GM12865 (cell line): Measurements from ENCODE around the gene TSPO.
"Not testable (repeated sequence)": the region's sequence is repeated elsewhere in the genome, so short reads cannot be mapped to it uniquely, and the experiment has no call there.

Source experiments
- DNase-seq: peaks from one replicate; pipeline ENCODE4 v3.0.0; 2010; ENCODE audit warnings: low read depth
- H3K4me3 ChIP-seq: 2 replicates; pipeline ENCODE4 v1.5.1; 2011; ENCODE audit warnings: mild to moderate bottlenecking, low read depth, low read length, control low read depth
- TF ChIP-seq, protein P1 (sequence below): IDR thresholded peaks from 2 replicates; pipeline ENCODE4 v1.5.1; 2011; ENCODE audit warnings: low read length, control low read depth, low read depth, inconsistent platforms; ENCODE audit not compliant: insufficient read depth; ENCODE audit errors: missing control alignments

Gene TSPO

DNA sequence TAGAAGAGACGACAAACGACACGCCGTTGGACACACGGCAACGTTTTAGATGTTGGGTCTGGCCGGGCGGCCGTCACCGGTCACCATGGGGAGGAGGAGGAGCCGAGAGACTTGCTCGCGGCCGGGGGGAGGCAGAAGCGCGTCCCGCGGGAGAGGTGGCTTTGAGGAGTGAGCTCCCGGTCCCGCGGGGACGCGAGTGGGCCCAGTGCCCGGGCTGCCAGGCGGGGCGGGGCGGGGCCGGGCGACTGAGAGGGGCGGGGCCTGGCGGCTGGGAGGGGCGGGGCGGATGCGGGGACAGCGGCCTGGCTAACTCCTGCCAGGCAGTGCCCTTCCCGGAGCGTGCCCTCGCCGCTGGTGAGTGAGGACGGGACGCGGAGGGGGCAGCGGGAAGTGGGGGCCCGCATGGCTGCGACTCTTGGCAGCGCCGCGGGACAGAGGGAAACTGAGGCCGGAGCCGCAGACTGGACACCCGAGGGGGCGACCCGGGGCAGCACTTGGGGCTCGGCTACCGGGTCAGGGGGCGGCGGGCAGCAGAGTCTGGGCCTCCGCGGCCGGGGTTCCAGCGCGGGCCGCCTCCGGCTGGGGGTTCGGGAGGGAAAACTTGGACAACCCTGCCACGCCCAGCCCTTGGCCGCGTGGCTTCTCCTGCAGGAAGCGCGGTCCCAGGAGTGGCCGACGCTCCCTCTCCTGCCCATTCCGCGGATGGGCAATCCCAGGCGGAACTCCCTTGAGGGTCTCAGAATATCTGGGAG is at the start of gene TSPO:
TSPO (plus strand) TSS at position 309 of the 752 bp plus-strand sequence. CDS start 7,680 bp downstream, outside the sequence.
- H3K4me3 ChIP-seq: peak within 1 kb of the TSS; percentile 69
- DNase-seq: peak; percentile 42
- TF ChIP-seq, protein P1, sequence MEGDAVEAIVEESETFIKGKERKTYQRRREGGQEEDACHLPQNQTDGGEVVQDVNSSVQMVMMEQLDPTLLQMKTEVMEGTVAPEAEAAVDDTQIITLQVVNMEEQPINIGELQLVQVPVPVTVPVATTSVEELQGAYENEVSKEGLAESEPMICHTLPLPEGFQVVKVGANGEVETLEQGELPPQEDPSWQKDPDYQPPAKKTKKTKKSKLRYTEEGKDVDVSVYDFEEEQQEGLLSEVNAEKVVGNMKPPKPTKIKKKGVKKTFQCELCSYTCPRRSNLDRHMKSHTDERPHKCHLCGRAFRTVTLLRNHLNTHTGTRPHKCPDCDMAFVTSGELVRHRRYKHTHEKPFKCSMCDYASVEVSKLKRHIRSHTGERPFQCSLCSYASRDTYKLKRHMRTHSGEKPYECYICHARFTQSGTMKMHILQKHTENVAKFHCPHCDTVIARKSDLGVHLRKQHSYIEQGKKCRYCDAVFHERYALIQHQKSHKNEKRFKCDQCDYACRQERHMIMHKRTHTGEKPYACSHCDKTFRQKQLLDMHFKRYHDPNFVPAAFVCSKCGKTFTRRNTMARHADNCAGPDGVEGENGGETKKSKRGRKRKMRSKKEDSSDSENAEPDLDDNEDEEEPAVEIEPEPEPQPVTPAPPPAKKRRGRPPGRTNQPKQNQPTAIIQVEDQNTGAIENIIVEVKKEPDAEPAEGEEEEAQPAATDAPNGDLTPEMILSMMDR: no peak

DNA sequence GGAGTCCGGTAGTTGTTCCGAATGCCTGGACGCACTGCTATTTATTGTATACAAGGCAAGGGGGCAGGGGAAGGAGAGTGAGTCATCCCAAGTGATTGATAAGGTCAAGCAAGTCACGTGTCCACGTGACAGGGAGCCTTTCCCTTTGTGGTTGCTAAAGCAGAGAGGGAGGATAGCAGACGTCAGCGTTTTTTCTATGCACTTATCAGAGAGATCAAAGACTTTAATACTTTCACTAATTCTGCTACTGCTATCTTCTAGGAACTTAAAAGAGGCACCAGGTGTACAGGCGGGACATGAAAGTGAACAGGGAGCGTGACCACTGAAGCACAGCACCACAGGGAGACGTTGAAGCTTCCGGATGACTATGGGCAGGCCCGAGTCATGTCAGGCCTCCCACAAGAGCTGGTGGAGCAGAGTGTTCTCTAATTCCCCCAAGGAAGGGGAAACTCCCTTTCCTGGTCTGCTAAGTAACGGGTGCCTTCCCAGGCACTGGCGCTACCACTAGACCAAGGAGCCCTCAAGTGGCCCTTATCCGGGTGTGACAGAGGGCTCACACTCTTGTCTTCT is 47.2 kb upstream of the TSPO start:
- not testable (repeated sequence) for H3K4me3 ChIP-seq
- DNase-seq: peak; percentile 76

DNA sequence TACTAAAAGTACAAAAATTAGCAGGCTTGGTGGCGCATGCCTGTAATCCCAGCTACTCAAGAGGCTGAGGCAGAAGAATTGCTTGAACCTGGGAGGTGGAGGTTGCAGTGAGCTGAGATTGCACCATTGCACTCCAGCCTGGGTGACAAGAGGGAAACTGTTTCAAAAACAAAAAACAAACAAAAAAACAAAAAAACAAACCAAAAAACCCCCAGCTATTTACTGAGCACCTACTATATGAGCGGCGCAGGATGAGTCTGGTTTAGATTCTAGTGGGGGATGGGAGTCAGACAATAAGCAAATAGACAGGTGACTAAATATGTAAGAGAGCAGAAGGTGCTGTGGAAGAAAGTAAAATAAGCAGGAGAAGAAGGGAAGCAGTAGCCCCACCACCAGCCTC is 46.4 kb upstream of the TSPO start:
- not testable (repeated sequence) for DNase-seq

DNA sequence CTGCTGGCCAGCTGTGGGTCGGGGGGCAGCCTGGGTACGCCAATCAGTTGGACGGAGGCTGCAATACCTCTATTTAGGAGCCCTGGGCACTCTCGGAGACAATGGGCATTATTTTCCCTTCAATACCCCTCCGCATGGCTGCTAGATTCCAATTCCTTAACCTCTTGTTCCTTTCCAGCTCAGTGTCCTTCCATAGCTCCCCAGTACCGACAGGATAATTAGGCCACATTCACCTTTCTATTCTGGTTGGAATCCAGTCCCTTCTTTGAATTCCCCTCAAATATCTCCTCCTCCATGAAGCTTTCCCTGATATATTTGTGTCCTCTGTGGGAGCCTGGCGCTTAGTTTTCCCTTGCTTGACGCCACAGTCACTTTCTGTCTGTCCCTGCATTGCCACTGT is 45.1 kb upstream of the TSPO start:
- no peak overlapping the region for H3K4me3 ChIP-seq
- TF ChIP-seq, protein P1: no peak
- DNase-seq: no peak

More for the DNA sequence above, 46.4 kb upstream of the TSPO start:
- not testable (repeated sequence) for H3K4me3 ChIP-seq

DNA sequence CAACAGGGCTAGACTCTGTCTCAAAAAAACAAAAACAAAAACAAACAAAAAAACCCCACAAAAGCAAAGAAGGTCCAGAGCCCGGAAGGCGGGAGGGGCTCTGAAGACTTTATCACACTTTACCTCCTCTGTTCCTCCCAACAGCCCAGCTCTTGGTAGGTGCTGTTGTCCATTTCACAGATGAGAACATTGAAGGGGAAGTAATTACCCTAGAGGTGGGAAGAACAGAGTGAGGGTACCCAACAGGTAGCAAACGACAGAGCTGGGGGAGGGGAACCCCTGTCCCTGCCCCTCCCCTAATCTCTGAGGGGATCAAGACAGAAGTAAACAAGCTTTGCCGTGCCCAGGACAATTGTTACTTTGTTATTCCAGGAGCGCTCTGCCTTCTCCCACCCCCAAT is 41.8 kb upstream of the TSPO start:
- DNase-seq: no peak
- TF ChIP-seq, protein P1: no peak
- H3K4me3 ChIP-seq: no peak overlapping the region

DNA sequence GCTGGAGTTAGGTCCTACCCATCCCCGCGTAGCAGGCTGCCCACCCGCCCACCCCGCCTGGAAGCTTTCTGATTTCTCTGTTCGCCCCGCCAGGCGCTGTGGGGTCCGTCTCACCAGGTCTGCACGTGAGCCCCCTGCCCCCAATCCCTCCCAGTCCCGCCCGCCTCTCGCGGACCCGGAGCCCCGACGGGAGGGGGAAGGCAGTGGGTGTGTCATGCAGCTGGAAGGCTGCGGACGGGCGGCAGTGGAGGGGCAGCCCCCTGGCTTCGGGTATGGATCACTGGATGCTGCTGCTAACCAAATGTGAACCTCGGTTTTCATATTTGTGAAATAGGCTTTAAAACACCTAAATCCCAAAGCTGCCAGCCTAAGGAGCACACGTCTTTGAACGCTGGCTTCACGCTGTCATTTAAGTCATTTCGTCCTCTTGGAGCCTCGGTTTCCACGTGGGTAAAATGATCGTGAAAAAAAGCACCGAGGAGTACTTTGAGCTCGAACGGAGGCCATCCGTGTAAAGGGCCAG is 41.4 kb upstream of the TSPO start:
- DNase-seq: no peak
- H3K4me3 ChIP-seq: peak overlapping the region; percentile 52
- TF ChIP-seq, protein P1: no peak

DNA sequence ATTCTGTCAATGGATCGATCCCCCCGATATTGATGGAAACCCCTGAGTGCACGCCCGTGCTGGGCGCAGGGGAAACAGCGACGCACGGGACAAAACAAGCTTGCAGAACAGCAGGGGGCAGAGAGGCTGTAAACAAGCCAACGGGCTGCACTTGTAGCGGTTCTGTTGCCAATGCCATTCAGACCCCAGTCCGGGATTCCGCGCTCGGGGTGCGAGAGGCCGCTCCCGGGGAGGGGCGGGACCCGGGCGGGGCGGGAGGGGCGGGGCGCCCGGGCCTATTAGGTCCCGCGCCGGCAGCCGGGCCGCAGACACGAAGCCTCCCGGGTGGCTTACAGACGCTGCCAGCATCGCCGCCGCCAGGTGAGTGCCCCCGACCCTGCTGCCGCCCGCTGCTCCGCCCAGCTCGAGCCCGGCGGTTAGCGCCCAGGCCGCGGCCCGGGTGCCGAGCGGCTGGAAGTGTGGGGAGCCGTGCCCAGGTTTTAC is 40.9 kb upstream of the TSPO start, which contains the start of gene BIK:
BIK (plus strand) TSS at position 307 of the 483 bp plus-strand sequence. CDS start 13,273 bp downstream, outside the sequence.
- peak within 1 kb of the TSS; percentile 52 for H3K4me3 ChIP-seq
- TF ChIP-seq, protein P1: peak; percentile 41
- peak; percentile 82 for DNase-seq
